ENCODE results near the gene P4HA2. TPM values are rescaled to one million over a fixed set of nuclear protein-coding genes. Genes with fewer than 3 reads are reported as not detected.

P4HA2 gene
- total RNA-seq, 1 experiment from 2014 or later, result 43.6 TPM

GRCh38 chr5:132209131-132209530, 18.5 kb downstream of the P4HA2 start:
- Histone ChIP-seq H3K4me1 (ENCODE audit: insufficient read depth, low read length) (no peaks in the 10 kb centered on the region), H3K27ac (ENCODE audit: low read length) (no peak overlapping the region), H3K36me3 (ENCODE audit: low read depth, low read length) (peaks cover 13% of the 10 kb centered on the region; the same call in 1 of the 2 replicates), H2AFZ (ENCODE audit: low read length) (no peak overlapping the region), H3K4me3 (ENCODE audit: low read length) (no peak overlapping the region), H3F3A (ENCODE audit: low read length, unreplicated experiment) (no peaks in the 10 kb centered on the region), H3K4me2 (ENCODE audit: low read length) (no peak overlapping the region), H3K27me3 (ENCODE audit: low read length) (no peaks in the 10 kb centered on the region), H3K9me2 (replicated peaks; ENCODE audit: low read length) (no peaks in the 10 kb centered on the region), H3K79me2 (ENCODE audit: low read length) (no peaks in the 10 kb centered on the region), H3K9me3 (ENCODE audit: low read length) (no peaks in the 10 kb centered on the region), H4K20me1 (ENCODE audit: low read length) (no peaks in the 10 kb centered on the region), H3K9ac (ENCODE audit: low read length) (no peak overlapping the region)
- intact Hi-C loops (cut with micrococcal nuclease), result no loop called here
- ChIA-PET POLR2A (ENCODE audit: unreplicated experiment) (no interaction called here), CTCF (no interaction called here)
- TF ChIP-seq EZH2phosphoT487 (IDR thresholded peaks at IDR 0.05; ENCODE audit: borderline replicate concordance, low read length) (no peak), EZH2 (IDR thresholded peaks at IDR 0.05; ENCODE audit: low read length, unreplicated experiment) (no peak), CTCF (conservative IDR thresholded peaks at IDR 0.05; ENCODE audit: low read depth, low read length) (no peak)
- no peak for DNase-seq
- BruUV-seq (replicated peaks), result no TSS peak
- ATAC-seq, result no peak

GRCh38 chr5:132207778-132208177, 19.9 kb downstream of the P4HA2 start:
- ChIA-PET POLR2A (ENCODE audit: unreplicated experiment) (no interaction called here), CTCF (no interaction called here)
- no peaks in the 10 kb centered on the region for H3K4me1 ChIP-seq (ENCODE audit: insufficient read depth, low read length)
- no peaks in the 10 kb centered on the region for H3F3A ChIP-seq (ENCODE audit: low read length, unreplicated experiment)
- no peak overlapping the region for H3K9ac ChIP-seq (ENCODE audit: low read length)
- no peak for DNase-seq
- intact Hi-C loops (cut with micrococcal nuclease), result no loop called here
- H3K4me2 ChIP-seq (ENCODE audit: low read length), result no peak overlapping the region
- no peaks in the 10 kb centered on the region for H3K27me3 ChIP-seq (ENCODE audit: low read length)
- no peaks in the 10 kb centered on the region for H3K79me2 ChIP-seq (ENCODE audit: low read length)
- no peak overlapping the region for H3K27ac ChIP-seq (ENCODE audit: low read length)
- H3K4me3 ChIP-seq (ENCODE audit: low read length), result no peak overlapping the region
- no peak for ATAC-seq
- H3K9me2 ChIP-seq (replicated peaks; ENCODE audit: low read length), result no peaks in the 10 kb centered on the region
- no peaks in the 10 kb centered on the region for H3K9me3 ChIP-seq (ENCODE audit: low read length)
- no TSS peak for BruUV-seq (replicated peaks)
- TF ChIP-seq EZH2 (IDR thresholded peaks at IDR 0.05; ENCODE audit: low read length, unreplicated experiment), result no peak
- no peak for TF ChIP-seq CTCF (conservative IDR thresholded peaks at IDR 0.05; ENCODE audit: low read depth, low read length)
- no peak for TF ChIP-seq EZH2phosphoT487 (IDR thresholded peaks at IDR 0.05; ENCODE audit: borderline replicate concordance, low read length)
- H2AFZ ChIP-seq (ENCODE audit: low read length), result no peak overlapping the region
- H3K36me3 ChIP-seq (ENCODE audit: low read depth, low read length), result peaks cover 8% of the 10 kb centered on the region; the same call in 1 of the 2 replicates
- no peaks in the 10 kb centered on the region for H4K20me1 ChIP-seq (ENCODE audit: low read length)

GRCh38 chr5:132206782-132207181, 20.9 kb downstream of the P4HA2 start:
- no peak overlapping the region for H3K27ac ChIP-seq (ENCODE audit: low read length)
- no peaks in the 10 kb centered on the region for H3K9me2 ChIP-seq (replicated peaks; ENCODE audit: low read length)
- H3F3A ChIP-seq (ENCODE audit: low read length, unreplicated experiment), result no peaks in the 10 kb centered on the region
- no peak overlapping the region for H3K9ac ChIP-seq (ENCODE audit: low read length)
- no peak overlapping the region for H3K4me2 ChIP-seq (ENCODE audit: low read length)
- no peaks in the 10 kb centered on the region for H3K4me1 ChIP-seq (ENCODE audit: insufficient read depth, low read length)
- H3K27me3 ChIP-seq (ENCODE audit: low read length), result no peaks in the 10 kb centered on the region
- no peaks in the 10 kb centered on the region for H3K9me3 ChIP-seq (ENCODE audit: low read length)
- BruUV-seq (replicated peaks), result no TSS peak
- H2AFZ ChIP-seq (ENCODE audit: low read length), result no peak overlapping the region
- peaks cover 5% of the 10 kb centered on the region; the same call in 1 of the 2 replicates for H3K36me3 ChIP-seq (ENCODE audit: low read depth, low read length)
- ChIA-PET CTCF (no interaction called here), POLR2A (ENCODE audit: unreplicated experiment) (no interaction called here)
- H3K79me2 ChIP-seq (ENCODE audit: low read length), result no peaks in the 10 kb centered on the region
- DNase-seq, result no peak
- H4K20me1 ChIP-seq (ENCODE audit: low read length), result no peaks in the 10 kb centered on the region
- TF ChIP-seq EZH2 (IDR thresholded peaks at IDR 0.05; ENCODE audit: low read length, unreplicated experiment) (no peak), CTCF (conservative IDR thresholded peaks at IDR 0.05; ENCODE audit: low read depth, low read length) (no peak), EZH2phosphoT487 (IDR thresholded peaks at IDR 0.05; ENCODE audit: borderline replicate concordance, low read length) (no peak)
- no peak for ATAC-seq
- H3K4me3 ChIP-seq (ENCODE audit: low read length), result no peak overlapping the region
- intact Hi-C loops (cut with micrococcal nuclease), result no loop called here
